ENCODE data around the gene SLC38A8.

Gene SLC38A8

GRCh38 chr16:84040823-84041820 is 1.5 kb downstream of the SLC38A8 start:
- no peaks in the 10 kb centered on the region for H3K27me3 ChIP-seq (ENCODE audit: insufficient read depth, low read depth, severe bottlenecking)
- no peak for DNase-seq

GRCh38 chr16:84040226-84040822 is 2.3 kb downstream of the SLC38A8 start:
- no peak overlapping the region for H3K4me3 ChIP-seq (ENCODE audit: low read depth, low read length)
- TF ChIP-seq CTCF (IDR thresholded peaks at IDR 0.05; ENCODE audit: low read depth, low read length) = no peak
- H3K9me3 ChIP-seq (ENCODE audit: severe bottlenecking) = no peaks in the 10 kb centered on the region
- H3K36me3 ChIP-seq = no peaks in the 10 kb centered on the region
- H3K27ac ChIP-seq = no peak overlapping the region
- DNase-seq = no peak
- no peaks in the 10 kb centered on the region for H3K27me3 ChIP-seq (ENCODE audit: insufficient read depth, low read depth, severe bottlenecking)

More at GRCh38 chr16:84040823-84041820, 1.5 kb downstream of the SLC38A8 start:
- TF ChIP-seq CTCF (IDR thresholded peaks at IDR 0.05; ENCODE audit: low read depth, low read length) = no peak
- H3K27ac ChIP-seq = no peak overlapping the region
- no peaks in the 10 kb centered on the region for H3K9me3 ChIP-seq (ENCODE audit: severe bottlenecking)
- no peak overlapping the region for H3K4me3 ChIP-seq (ENCODE audit: low read depth, low read length)
- H3K36me3 ChIP-seq = no peaks in the 10 kb centered on the region

GRCh38 chr16:84039696-84040095 is 2.9 kb downstream of the SLC38A8 start:
- Histone ChIP-seq H3K9me3 (ENCODE audit: severe bottlenecking) (no peaks in the 10 kb centered on the region), H3K27ac (no peak overlapping the region), H3K4me3 (ENCODE audit: low read depth, low read length) (no peak overlapping the region), H3K36me3 (no peaks in the 10 kb centered on the region), H3K27me3 (ENCODE audit: insufficient read depth, low read depth, severe bottlenecking) (no peaks in the 10 kb centered on the region)
- no peak for TF ChIP-seq CTCF (IDR thresholded peaks at IDR 0.05; ENCODE audit: low read depth, low read length)
- DNase-seq = no peak

- H3K9me3 ChIP-seq (ENCODE audit: severe bottlenecking) = no peaks in the 10 kb centered on the region
- H3K27ac ChIP-seq = no peak overlapping the region
- no peak for TF ChIP-seq CTCF (IDR thresholded peaks at IDR 0.05; ENCODE audit: low read depth, low read length)
- H3K4me3 ChIP-seq (ENCODE audit: low read depth, low read length) = no peak overlapping the region
- no peaks in the 10 kb centered on the region for H3K27me3 ChIP-seq (ENCODE audit: insufficient read depth, low read depth, severe bottlenecking)
- no peak for DNase-seq
- no peaks in the 10 kb centered on the region for H3K36me3 ChIP-seq
Observed at GRCh38 chr16:84038469-84038868, 4.1 kb downstream of the SLC38A8 start.

- Histone ChIP-seq H3K4me3 (ENCODE audit: low read depth, low read length) (no peak overlapping the region), H3K36me3 (no peaks in the 10 kb centered on the region), H3K27ac (no peak overlapping the region), H3K9me3 (ENCODE audit: severe bottlenecking) (no peaks in the 10 kb centered on the region), H3K27me3 (ENCODE audit: insufficient read depth, low read depth, severe bottlenecking) (no peaks in the 10 kb centered on the region)
- TF ChIP-seq CTCF (IDR thresholded peaks at IDR 0.05; ENCODE audit: low read depth, low read length) = no peak
- DNase-seq = no peak
Observed at GRCh38 chr16:84036982-84037425, 5.6 kb downstream of the SLC38A8 start.
